SK-N-SH treated with all-trans-retinoic acid at 6 μM for 48 hours (cell line): ENCODE measurements around the gene TMEM79.

ENCODE experiments used
- ATAC-seq: fragments of 200-7000 bp; cut with Tn5 transposase; 3 replicates; pipeline ENCODE4 v1.9.1; 2020; ENCODE audit warnings: mild to moderate bottlenecking, moderate library complexity
- ARNTL ChIP-seq: fragments of 450-650 bp; formaldehyde crosslinking; IDR thresholded peaks from 2 replicates; pipeline ENCODE4 v1.5.0; 2020; ENCODE audit warnings: low read depth, mild to moderate bottlenecking, moderate library complexity, borderline replicate concordance
- CREB5 ChIP-seq: fragments of 250-450 bp; sonication (Bioruptor Pico); IDR thresholded peaks from 2 replicates; pipeline ENCODE4 v1.5.1; 2020; ENCODE audit warnings: low read depth, mild to moderate bottlenecking, moderate library complexity
- CSDC2 ChIP-seq: fragments of 250-450 bp; sonication (Bioruptor Pico); IDR thresholded peaks from 2 replicates; pipeline ENCODE4 v1.5.0; 2020; ENCODE audit warnings: mild to moderate bottlenecking, moderate library complexity
- ESRRG ChIP-seq: fragments of 250-450 bp; sonication (Bioruptor Pico); IDR thresholded peaks from 2 replicates; pipeline ENCODE4 v1.6.1; 2021; ENCODE audit warnings: mild to moderate bottlenecking
- ISL1 ChIP-seq: fragments of 250-450 bp; sonication (Bioruptor Pico); IDR thresholded peaks from 2 replicates; pipeline ENCODE4 v2.1.2; 2022; ENCODE audit warnings: mild to moderate bottlenecking, moderate library complexity
- OSR1 ChIP-seq: fragments of 250-450 bp; sonication (Bioruptor Pico); IDR thresholded peaks from 2 replicates; pipeline ENCODE4 v1.8.0; 2022; ENCODE audit warnings: moderate library complexity, mild to moderate bottlenecking, inconsistent platforms
- POU6F1 ChIP-seq: fragments of 250-450 bp; sonication (Bioruptor Pico); IDR thresholded peaks from 2 replicates; pipeline ENCODE4 v1.8.0; 2021; ENCODE audit warnings: low read depth, mild to moderate bottlenecking, moderate library complexity, borderline replicate concordance
- PPARA ChIP-seq: fragments of 250-450 bp; sonication (Bioruptor Pico); IDR thresholded peaks from 2 replicates; pipeline ENCODE4 v1.5.0; 2020; ENCODE audit warnings: mild to moderate bottlenecking, borderline replicate concordance
- RARB ChIP-seq: fragments of 250-450 bp; sonication (Bioruptor Pico); IDR thresholded peaks from 2 replicates; pipeline ENCODE4 v1.8.0; 2021; ENCODE audit warnings: mild to moderate bottlenecking, moderate library complexity
- TCF4 ChIP-seq: fragments of 250-450 bp; sonication (Bioruptor Pico); IDR thresholded peaks from 2 replicates; pipeline ENCODE4 v1.8.0; 2021; ENCODE audit warnings: mild to moderate bottlenecking, moderate library complexity, borderline replicate concordance
- TSHZ2 ChIP-seq: fragments of 250-450 bp; sonication (Bioruptor Pico); IDR thresholded peaks from 2 replicates; pipeline ENCODE4 v1.5.0; 2020; ENCODE audit warnings: mild to moderate bottlenecking, moderate library complexity
- ZC3H10 ChIP-seq: fragments of 250-450 bp; sonication (Bioruptor Pico); IDR thresholded peaks from 2 replicates; pipeline ENCODE4 v1.5.1; 2021; ENCODE audit warnings: mild to moderate bottlenecking, moderate library complexity
- ZFP3 ChIP-seq: fragments of 250-450 bp; sonication (Bioruptor Pico); IDR thresholded peaks from 2 replicates; pipeline ENCODE4 v1.5.0; 2020; ENCODE audit warnings: mild to moderate bottlenecking, moderate library complexity
- ZFP30 ChIP-seq: fragments of 450-650 bp; formaldehyde crosslinking; IDR thresholded peaks from 2 replicates; pipeline ENCODE4 v1.5.0; 2022; ENCODE audit warnings: mild to moderate bottlenecking, moderate library complexity
- ZNF565 ChIP-seq: fragments of 450-650 bp; formaldehyde crosslinking; conservative IDR thresholded peaks from 2 replicates; pipeline ENCODE4 v1.5.0; 2020; ENCODE audit warnings: low read depth, mild to moderate bottlenecking, moderate library complexity
- ZNF70 ChIP-seq: fragments of 450-650 bp; formaldehyde crosslinking; IDR thresholded peaks from 2 replicates; pipeline ENCODE4 v1.5.0; 2020; ENCODE audit warnings: mild to moderate bottlenecking, moderate library complexity
- ZNF8 ChIP-seq: fragments of 450-650 bp; formaldehyde crosslinking; IDR thresholded peaks from 2 replicates; pipeline ENCODE4 v1.5.0; 2020; ENCODE audit warnings: mild to moderate bottlenecking, moderate library complexity
- TF ChIP-seq, protein P1 (sequence below): fragments of 250-450 bp; sonication (Bioruptor Pico); IDR thresholded peaks from 2 replicates; pipeline ENCODE4 v1.5.1; 2021; ENCODE audit warnings: mild to moderate bottlenecking, moderate library complexity
- TF ChIP-seq, protein P2 (sequence below): fragments of 250-450 bp; sonication (Bioruptor Pico); IDR thresholded peaks from 2 replicates; pipeline ENCODE4 v1.8.0; 2020; ENCODE audit warnings: mild to moderate bottlenecking, moderate library complexity, borderline replicate concordance

TMEM79 gene

DNA sequence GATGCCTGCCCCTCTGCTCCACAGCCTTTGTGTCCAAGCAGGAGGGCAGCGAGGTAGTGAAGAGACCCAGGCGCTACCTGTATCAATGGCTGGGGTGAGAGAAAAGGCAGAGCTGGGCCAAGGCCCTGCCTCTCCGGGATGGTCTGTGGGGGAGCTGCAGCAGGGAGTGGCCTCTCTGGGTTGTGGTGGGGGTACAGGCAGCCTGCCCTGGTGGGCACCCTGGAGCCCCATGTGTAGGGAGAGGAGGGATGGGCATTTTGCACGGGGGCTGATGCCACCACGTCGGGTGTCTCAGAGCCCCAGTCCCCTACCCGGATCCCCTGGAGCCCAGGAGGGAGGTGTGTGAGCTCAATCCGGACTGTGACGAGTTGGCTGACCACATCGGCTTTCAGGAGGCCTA is 41.4 kb upstream of the TMEM79 start:
- ATAC-seq = no peak; the same call in 2 of the 3 replicates
- TF ChIP-seq, protein P1, sequence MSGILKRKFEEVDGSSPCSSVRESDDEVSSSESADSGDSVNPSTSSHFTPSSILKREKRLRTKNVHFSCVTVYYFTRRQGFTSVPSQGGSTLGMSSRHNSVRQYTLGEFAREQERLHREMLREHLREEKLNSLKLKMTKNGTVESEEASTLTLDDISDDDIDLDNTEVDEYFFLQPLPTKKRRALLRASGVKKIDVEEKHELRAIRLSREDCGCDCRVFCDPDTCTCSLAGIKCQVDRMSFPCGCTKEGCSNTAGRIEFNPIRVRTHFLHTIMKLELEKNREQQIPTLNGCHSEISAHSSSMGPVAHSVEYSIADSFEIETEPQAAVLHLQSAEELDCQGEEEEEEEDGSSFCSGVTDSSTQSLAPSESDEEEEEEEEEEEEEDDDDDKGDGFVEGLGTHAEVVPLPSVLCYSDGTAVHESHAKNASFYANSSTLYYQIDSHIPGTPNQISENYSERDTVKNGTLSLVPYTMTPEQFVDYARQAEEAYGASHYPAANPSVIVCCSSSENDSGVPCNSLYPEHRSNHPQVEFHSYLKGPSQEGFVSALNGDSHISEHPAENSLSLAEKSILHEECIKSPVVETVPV (CRISPR knock-in tag) = no peak
- TF ChIP-seq, protein P2, sequence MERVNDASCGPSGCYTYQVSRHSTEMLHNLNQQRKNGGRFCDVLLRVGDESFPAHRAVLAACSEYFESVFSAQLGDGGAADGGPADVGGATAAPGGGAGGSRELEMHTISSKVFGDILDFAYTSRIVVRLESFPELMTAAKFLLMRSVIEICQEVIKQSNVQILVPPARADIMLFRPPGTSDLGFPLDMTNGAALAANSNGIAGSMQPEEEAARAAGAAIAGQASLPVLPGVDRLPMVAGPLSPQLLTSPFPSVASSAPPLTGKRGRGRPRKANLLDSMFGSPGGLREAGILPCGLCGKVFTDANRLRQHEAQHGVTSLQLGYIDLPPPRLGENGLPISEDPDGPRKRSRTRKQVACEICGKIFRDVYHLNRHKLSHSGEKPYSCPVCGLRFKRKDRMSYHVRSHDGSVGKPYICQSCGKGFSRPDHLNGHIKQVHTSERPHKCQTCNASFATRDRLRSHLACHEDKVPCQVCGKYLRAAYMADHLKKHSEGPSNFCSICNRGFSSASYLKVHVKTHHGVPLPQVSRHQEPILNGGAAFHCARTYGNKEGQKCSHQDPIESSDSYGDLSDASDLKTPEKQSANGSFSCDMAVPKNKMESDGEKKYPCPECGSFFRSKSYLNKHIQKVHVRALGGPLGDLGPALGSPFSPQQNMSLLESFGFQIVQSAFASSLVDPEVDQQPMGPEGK (CRISPR knock-in tag) = no peak
- TF ChIP-seq OSR1 (CRISPR knock-in tag) (no peak), ZFP30 (CRISPR knock-in tag) (no peak), TCF4 (CRISPR knock-in tag) (no peak), ESRRG (no peak), CREB5 (CRISPR knock-in tag) (no peak), ZNF8 (CRISPR knock-in tag) (no peak), ARNTL (CRISPR knock-in tag) (no peak), TSHZ2 (CRISPR knock-in tag) (no peak), ZNF565 (CRISPR knock-in tag) (no peak), ZC3H10 (CRISPR knock-in tag) (no peak), ISL1 (no peak), ZFP3 (no peak), RARB (no peak), POU6F1 (CRISPR knock-in tag) (no peak), PPARA (CRISPR knock-in tag) (no peak)

DNA sequence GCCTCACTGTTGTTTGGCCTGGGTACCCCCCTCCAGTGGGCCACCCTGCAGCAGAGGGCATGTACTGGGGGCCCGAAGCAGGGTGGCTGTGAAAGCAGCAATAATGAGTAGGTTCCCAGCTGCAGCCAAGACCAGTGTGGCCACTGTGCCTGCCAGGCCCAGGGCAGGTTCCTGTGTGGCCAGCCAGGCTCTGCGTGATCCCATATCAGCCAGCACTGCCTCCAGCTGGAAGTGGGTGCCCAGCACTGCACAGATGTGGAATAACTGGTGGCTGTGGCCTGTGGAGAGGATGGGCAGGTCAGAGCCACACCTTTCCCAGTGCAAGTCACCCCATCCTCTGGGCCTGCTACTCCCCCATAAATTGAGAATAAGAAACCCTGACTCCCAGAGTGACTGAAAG is 40.0 kb upstream of the TMEM79 start:
- no peak for ATAC-seq
- TF ChIP-seq RARB (no peak), ZNF8 (CRISPR knock-in tag) (no peak), TCF4 (CRISPR knock-in tag) (no peak), POU6F1 (CRISPR knock-in tag) (no peak), CREB5 (CRISPR knock-in tag) (no peak), ZFP30 (CRISPR knock-in tag) (no peak), ISL1 (no peak), CSDC2 (no peak), ZNF70 (CRISPR knock-in tag) (no peak), ZC3H10 (CRISPR knock-in tag) (no peak), TSHZ2 (CRISPR knock-in tag) (no peak)
- TF ChIP-seq, protein P2 (CRISPR knock-in tag) = no peak
- TF ChIP-seq, all 23 proteins: peak for 0
